NCI-H524 (cell line): Measurements from ENCODE around the gene RAB5A.
"Not testable (repeated sequence)": the region's sequence is repeated elsewhere in the genome, so short reads cannot be mapped to it uniquely, and the experiment has no call there.

Experiments
- DNase-seq, 2 experiments: peaks; one replicate each; lab custom pipeline; 2025; lab: John Stamatoyannopoulos, UW

RAB5A gene

DNA sequence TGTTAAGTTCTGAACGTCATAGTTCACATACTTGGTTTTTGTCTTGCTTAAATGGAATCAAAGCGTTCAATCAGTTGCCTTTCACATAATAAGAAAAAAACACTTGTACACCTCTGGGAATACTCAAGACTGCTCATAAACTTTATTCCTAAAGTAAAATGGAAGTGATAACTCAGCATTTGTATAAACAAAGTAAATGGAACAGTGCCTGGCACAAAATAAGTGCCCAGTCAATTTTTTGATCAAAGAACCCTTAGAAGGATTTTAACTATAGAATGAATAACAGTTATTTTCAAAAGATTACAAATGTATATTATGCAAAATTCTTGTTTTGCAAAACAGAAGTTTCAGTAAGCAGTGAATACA, 1.3 kb downstream of the RAB5A start:
- DNase-seq, result no peak

DNA sequence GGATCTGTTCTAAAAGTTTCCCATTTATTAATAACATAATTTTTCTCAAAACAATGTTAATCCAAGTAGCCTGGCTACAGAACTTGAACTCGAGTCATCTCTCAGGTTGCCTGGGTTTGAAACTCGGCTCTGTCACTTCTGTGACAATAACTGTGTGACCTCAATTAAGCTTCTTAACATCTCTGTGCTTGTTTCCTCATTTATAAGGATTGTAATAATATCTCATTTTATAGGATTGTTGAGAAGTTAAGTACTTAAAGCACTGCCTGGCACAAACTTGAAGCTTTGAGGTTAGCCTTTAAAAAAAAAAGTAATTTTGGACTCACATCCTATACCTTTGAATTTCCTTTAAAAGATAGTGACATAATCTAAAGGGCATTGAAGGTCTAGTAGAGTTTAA, 3.4 kb downstream of the RAB5A start:
- DNase-seq, result no peak

DNA sequence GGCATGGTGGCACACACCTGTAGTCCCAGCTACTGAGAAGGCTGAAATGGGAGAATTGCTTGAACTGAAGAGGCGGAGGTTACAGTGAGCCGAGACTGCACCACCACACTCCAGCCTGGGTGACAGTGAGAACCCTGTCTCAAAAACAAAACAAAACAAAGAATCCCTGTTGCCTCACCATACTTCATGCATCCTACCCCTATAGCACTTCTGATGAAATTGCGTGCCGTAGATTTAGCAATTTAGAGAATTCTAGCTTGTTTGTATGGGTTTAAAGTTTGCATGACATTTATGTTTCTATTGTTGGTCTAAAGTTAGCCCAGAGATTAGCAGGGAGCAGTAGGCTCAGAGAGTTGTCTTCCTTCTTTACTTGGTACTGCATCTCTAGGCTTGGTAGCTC, 7.8 kb downstream of the RAB5A start:
- DNase-seq, result no peak

DNA sequence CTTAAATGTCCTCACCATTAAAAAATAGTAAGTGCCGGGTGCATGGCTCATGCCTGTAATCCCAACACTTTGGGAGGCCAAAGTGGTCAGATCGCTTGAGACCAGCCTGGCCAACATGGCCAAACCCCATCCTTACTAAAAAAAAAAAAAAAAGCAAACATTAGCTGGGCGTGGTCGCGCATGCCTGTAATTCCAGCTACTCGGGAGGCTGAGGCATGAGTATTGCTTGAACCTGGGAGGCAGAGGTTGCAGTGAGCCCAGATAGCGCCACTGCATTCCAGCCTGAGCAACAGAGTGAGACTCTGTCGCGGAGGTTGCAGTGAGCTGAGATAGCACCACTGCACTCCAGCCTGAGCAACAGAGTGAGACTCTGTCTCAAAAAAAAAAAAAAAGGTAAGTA, 10.5 kb downstream of the RAB5A start:
- DNase-seq, result not testable (repeated sequence)

DNA sequence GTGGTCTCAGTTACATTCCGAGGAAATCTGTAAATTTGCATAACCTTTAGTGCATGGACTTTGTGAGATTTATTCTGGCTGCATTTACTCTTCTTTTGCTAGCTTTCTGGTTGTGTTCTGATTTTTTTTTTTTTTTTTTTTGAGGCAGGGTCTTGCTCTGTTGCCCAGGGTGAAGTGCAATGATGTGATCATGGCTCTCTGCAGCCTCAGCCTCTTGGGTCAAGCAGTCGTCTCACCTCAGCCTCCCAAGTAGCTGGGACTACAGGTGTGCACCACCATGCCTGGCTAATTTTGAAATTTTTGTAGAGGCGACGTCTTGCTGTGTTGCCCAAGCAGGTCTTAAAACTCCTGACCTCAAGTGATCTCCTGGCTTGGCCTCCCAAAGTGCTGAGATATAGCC, 12.6 kb downstream of the RAB5A start:
- no peak for DNase-seq

DNA sequence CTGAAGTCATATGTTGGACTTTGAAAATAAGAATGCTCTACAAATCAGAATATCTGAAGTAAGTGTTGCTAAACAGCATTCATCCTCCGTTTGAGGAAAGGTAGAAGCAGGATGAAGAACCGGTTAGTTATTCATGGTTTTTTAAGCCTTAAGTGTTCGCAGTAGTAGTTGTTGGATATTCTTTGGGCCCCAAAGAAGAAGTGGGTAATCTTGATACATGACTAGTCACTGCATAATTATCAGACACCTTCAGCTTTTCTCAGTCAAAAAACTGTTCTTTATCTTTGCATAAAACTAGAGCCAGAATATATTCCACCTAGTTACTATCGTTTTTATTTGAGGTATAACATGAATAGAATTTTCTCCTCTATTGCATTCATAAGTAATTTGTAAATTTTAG, 13.8 kb downstream of the RAB5A start:
- DNase-seq, result no peak

DNA sequence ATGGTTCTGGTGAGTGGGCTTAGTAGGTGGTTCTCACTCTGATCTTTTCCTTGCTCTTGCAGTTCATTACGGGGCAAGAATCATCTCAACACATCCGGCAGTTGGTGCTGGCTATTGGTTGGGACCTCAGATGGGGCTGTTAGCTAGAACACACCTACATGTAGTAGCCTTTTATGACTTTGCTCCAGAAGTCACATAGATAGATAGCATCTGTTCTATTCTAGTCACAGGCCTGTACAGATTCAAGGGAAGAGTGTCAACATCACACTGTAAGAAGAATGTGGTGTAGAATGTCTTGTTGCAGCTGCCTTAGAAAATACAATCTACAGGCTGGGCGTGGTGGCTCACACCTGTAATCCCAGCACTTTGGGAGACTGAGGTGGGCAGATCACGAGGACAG, 15.1 kb downstream of the RAB5A start:
- DNase-seq, result no peak

DNA sequence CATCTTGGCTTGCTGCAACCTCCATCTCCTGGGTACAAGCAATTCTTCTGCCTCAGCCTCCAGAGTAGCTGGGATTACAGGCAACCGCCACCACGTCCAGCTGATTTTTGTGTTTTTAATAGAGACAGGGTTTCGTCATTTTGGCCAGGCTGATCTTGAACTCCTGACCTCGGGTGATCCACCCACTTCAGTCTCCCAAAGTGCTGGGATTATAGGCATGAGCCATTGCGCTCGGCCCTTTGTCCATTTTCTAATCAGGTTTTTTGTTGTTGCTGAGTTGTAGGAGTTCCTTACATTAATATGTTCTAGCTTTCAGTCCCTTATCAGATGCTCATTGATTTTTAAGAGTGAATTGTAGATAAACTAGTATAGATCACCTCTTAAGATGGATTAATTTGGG, 20.3 kb downstream of the RAB5A start:
- DNase-seq, result no peak

DNA sequence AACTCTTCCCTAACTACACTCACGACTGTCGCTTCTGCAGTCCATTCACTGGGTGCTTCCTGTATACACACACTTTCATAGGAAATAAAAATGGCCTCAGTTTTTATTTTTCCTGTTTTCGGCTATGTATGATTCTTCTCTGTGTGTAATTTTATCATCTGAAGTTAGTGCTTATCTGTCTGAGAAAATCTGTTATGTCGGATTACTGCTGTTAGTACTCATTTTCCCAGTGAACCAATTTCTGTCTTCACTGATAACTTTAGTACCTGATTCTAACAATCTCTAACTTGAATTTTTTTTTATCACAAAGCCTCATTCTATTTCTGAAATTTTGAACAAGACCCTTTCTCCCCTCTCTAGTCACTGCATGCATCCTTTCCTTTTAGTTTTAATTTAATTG, 20.9 kb downstream of the RAB5A start:
- DNase-seq, result no peak

DNA sequence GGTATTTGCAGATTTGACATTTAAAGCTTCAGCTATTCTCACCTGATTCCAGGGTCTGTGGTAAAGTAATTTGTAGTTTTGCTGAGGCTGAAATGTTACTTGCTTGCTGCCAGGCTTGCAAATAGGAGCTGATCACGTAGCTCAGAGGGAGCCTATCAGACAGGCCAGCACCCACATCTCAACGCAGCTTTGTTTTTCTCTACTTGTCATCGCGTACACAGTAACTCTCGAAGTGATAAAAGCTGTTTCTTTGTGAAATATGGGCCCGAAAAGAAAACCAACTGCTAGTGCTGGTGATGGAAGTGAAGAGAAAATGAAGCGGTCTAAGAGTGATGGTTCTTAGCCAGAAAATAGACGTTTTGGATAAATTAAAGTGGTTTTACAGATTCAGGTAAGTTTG, 23.4 kb downstream of the RAB5A start:
- no peak for DNase-seq

DNA sequence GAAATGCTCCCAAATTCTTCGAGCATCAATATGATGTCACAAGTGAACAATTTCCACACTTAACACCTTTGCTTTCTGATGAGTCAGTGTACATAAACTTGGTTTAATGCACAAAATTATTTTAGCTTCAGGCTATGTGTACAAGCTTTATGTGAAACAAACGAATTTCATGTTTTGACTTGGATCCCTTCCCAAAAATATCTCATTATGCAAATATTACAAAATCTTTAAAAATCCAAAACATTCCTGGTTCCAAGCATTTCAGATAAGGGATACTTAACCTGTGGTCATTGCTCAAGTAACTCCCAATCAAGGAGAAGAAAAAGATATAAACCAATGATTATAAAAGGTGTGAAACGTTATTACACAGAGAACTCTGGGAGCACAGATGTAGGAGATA, 25.2 kb downstream of the RAB5A start:
- DNase-seq, result no peak

DNA sequence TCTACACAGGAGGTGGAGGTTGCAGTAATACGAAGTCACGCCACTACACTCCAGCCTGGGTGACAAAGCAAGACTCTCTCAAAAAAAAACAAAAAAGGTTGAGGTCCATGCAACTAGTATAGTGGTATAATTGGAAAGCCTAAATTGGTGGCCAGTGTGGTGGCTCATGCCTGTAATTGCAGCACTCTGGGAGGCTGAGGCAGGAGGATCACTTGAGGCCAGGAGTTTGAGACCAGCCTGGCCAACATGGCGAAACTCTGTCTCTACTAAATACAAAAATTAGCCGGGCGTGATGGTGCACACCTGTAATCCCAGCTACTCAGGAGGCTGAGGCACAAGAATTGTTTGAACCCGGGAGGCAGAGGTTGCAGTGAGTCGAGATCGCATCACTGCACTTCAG, 42.0 kb downstream of the RAB5A start:
- not testable (repeated sequence) for DNase-seq

DNA sequence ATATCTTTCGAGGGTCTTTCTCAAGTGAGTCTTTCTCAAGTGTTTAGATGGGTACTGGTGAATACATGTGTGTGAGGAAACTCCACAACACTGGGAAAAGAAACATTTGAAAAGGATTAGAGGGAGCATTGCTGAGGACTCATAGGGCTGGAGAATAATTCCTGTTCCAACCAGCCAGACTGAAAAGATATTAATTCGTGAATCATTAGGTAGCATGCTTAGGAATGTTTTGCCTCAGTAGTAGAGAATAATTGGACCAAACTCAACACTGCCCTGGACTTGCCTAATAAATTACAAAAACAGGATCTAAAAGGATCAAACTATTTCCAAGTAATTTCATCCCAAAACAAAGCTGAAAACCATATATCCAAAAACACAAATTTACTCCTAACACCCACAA, 47.9 kb downstream of the RAB5A start:
- DNase-seq, result no peak

DNA sequence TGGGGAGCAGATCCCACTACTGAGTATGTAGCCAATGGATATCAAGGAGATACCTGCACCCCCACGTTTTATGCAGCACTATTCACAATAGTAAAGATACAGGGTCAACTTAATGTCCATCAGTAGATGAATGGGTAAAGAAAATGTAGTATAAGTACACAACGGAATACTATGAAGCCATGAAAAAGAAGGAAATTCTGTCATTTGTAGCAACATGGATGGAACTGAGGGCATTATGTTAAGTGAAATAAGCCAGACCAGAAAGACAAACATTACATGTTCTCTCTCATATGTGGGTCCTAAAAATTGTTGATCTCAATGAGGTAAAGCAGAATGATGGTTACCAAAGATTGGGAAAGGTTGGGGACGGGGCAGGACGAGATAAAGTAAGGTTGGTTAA, 50.6 kb downstream of the RAB5A start:
- DNase-seq, result no peak

DNA sequence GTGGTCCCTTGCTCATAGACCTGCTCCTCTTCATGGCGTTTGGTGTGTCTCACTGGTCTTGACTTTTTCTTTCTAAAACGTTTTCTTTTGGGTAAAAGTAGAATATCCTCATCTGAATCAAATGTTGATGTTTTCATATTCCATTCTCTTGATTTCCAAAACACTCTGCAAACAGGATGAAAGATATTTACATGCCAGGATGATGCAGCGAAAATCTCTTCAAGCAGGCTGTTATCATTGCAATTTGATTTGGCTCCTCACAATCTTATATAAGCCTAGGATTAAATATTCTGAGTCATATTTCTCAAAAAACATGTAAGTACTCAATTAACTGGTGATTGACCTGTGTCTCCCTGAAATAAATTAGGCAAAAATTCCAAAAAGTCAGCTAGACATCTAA, 55.0 kb downstream of the RAB5A start:
- no peak for DNase-seq

DNA sequence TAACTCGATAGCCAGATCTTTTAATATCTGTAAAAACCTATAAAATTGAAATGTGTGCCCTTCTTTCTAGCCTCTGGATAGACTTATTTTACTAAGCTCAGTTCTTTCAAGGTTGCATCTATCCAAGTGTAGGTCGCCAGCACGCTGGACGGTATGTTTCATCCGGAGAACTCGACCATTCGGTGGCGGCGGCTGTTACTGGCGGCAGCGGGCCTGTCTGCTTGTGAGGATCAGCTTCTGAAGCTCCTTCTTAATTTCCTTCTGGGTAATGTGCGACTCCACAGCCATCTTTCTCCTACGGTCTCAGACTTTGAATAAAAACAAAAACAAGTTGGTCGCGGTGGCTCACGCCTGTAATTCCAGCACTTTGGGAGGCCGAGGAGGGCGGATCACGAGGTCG, 61.1 kb downstream of the RAB5A start:
- DNase-seq, result no peak

DNA sequence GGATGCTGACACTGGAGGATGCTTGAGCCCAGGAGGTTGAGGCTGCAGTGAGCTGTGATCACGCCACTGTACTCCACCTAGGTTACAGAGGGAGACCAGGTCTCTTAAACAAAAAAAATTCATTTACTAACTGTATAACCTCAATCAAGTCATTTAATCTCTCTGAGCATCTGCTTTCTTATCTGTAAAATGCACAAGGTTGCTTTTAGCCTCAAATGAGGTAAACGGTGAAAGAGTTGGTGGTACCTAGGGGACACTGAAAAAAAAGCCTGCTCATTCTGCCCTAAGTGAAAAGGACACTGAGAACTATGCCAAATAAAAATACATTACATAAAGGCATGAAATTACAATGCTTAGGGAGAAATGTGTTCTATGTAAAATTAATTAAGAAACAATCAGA, 61.7 kb downstream of the RAB5A start:
- DNase-seq, result no peak

DNA sequence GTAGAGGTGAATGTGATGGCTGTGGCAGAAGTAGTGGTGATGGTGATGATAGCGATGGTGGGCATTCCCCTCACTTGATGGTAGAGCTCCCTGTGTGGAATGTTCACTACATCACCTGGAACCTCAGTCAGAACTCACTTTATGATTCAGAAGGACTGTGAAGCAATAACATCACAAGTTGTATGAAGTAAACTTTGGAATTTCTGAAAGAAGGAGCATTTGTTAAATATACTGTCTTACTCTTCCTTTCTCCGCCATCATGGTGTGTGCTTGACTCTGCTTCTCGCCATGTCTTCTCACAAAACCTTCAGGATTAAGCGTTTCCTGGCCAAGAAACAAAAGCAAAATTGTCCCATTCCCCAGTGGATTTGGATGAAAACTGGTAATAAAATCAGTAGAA, 65.3 kb downstream of the RAB5A start, which contains the start of gene PP2D1:
TSS of gene PP2D1 (minus strand) at position 101 of the 400 bp plus-strand sequence. CDS start 192 bp downstream, outside the sequence.
- DNase-seq, result no peak

DNA sequence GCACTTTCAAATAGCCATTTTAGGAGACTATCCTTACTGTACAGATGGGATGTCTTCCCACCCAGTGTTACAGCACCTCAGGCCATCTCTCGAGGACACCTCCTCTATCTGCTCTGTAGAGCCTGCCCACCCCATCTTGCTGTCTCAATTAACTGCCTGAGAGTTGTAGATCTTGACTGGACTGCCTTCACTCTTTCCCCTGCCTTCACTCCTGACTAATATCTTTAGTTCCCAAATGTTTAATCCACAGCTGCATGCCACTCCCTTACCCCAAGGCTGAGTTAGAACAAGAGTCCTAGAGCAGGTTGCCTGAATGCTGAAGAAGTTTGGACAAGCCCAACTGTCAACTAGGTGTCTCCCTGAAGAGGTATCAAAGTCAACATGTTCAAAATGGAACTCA, 66.5 kb downstream of the RAB5A start:
- DNase-seq, result no peak

DNA sequence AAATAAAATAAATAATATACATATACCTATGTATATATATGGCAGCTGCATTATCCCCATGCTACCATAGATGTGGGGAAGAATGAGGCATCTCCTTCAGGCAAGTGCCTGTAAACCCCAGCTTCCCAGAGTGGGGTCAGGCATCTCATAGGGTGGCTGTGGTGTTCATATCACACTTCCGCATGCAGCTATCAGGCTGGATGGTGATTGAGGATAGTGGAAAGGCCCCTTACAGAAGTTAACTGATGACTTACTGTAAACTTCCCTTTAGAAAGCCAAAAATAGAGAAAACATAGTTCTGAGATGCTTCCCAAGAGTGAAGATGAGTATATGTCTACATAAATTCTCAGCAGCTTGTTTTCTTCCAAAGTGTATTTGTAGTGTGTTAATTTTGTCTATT, 68.6 kb downstream of the RAB5A start:
- no peak for DNase-seq

DNA sequence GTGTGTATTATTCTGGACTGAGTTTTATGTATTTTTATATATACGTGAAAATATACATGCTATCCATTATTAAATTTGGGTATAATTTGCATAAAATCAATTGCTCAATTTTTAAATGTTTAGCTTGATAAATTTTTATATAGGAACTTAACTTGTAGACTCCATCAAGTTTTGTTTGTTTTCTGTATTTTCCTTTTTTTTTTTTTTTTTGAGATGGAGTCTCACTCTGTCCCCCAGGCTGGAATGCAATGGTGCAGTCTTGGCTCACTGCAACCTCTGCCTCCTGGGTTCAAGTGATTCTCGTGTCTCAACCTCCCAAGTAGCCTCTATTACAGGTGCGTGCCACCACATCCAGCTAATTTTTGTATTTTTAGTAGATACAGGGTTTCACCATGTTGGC, 69.2 kb downstream of the RAB5A start:
- DNase-seq, result not testable (repeated sequence)

DNA sequence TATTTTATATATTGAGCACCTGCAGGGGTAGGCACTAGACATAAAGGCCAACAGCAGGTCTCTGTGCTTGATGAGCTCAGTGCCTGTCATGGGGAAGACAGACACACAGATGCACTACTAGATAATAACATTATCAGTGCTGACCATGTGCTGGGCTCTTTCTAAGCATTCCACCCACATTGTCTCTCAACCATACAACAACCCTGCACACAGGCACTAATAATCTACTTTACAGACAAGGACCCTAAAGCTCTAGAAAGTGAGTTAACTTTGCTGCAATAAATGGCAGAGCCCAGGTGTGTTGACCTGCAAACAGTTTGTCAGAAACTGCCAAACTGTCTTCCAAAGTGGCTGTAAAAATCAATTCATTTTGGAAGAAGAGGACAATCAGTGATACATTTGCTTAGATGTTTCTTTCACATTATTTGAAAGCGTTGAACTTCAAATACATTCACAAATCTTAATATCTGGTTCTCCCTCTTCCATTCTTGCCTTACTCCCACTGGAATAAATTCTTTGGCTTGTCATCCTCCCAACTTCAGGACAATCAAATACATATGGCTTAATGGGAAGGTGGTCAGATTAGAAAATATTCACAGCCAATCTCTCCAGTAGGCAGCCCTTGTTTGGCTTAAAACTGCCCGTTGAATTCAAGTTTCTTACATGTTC, 76.2 kb downstream of the RAB5A start:
- DNase-seq, result no peak

DNA sequence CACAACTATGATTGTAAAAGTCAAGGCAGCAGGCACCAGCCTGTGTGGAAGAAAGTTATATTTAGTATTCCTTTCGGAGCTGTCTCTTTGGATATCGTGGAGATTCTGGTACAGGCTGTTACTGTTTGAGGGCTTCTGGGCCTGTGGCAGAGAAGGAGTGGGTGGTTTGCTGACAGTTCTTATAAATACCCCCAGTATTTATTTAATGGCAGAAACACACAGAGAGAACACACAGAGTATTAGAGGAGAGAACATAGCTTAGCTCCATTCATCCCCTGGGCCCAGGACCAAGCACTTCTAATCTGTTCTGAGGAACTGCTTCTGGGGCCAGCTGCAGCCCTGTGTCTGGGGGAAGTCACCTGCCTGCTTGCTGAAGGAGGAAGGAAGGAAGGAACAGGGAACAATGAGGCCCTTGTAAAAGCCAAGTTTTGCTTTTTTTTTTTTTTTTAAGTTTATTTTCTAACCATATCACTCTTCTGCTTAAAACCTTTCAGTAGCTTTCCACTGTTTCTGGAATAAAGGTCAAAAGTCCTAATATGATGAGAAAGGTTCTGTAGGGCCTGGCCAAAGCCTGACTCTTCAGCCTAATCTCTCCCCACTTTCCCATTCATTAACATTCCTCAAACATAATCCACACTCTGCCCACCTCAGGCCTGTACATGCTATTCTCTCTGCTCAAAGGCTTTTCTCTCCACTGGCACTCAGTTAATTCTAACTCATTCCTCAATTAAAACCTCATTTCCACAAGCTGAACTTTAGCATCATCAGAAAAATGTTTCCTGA, 76.9 kb downstream of the RAB5A start:
- DNase-seq, result no peak

DNA sequence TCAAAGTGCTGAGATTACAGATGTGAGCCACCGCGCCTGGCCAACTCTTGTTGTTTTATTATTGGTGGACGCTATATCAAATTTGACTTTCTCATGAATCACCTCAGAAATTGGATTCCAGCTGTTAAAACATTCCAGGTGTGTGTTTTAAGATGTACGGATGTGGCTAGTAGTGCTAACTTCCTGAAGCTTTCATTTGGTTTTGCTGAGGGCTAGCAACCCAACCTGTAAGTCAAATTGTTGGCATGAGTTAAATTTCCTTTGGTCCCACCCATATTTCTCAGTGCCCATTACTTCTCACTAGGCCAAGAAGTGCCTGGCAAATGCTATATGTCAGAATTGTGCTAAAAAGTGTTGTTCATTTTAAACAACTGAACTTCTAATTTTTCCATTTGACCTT, 80.2 kb downstream of the RAB5A start:
- DNase-seq, result no peak
